Occipital lobe (tissue), 2 donors: ENCODE results near the gene SETD1A. TPM values are rescaled to one million over a fixed set of nuclear protein-coding genes. Genes with fewer than 3 reads are reported as not detected.
"Not testable (repeated sequence)": the region's sequence is repeated elsewhere in the genome, so short reads cannot be mapped to it uniquely, and the experiment has no call there.

ENCODE experiments used
- DNase-seq: peaks from one replicate; lab custom pipeline; 2025; lab: John Stamatoyannopoulos, UW
- total RNA-seq: library from RNA; depleted of rRNA; stranded (reverse); fragments of >200 nt; gene quantifications from one replicate; pipeline ENCODE4 v1.2.3, GENCODE V29; 2014

SETD1A gene
- total RNA-seq, 1 donor from 2014 or later: 1.6 TPM

DNA sequence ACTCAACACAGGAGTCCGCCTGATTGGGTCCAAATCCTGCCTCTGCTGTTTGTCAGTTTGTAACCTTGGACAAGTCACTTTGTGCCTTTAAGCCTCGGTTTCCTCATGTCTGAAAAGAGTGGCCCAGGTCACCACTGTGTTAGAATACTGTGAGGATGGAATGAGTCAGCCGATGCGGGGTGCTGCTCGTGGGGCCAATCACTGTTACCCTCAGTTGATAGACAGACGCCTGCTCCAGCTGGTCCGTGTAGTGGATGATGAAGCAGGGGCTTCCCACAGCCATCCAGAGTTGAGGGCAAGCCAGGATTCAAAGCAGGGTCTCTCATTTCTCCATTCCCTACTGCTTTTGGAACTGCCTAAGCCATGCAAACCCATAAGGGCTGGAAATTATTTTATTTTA, 28.4 kb upstream of the SETD1A start:
- no peak for DNase-seq

DNA sequence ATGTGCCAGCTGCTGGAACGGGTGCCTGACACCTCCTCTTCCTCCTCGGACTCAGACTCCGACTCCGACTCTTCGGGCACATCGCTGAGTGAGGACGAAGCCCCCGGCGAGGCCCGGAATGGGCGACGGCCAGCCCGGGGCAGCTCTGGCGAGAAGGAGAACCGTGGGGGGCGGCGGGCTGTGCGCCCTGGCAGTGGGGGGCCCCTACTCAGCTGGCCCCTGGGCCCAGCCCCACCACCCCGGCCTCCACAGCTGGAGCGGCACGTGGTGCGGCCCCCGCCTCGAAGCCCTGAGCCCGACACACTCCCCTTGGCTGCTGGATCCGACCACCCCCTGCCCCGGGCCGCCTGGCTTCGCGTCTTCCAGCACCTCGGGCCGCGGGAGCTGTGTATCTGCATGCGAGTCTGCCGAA, 27.4 kb upstream of the SETD1A start:
- no peak for DNase-seq

DNA sequence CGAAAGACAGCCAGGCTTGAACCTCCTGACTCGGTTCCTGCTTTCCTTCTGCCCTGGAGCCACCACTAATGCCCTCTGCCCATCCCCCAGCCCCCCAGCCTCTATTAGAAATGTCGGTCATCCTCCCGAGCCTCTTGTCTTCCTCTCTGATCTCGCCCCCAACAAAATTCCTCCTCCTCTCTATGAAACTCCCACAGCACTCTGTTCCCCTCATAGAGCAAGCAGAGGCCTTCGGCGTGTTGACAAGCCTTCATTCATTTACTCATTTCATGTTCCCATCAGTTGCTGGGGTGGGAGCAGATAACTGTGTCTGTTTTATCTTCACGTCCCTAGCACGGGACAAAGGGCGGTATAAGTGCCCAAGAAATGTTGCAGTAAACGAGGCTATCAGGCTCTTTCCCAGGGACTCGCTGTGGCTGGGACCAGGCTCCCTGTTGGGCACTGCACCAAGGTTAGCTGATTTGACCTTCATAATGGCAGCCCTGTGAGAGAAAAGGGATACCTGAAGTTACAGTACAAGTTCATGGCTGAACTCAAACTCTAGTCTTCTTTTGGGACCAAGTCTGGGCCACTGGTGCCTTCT, 26.4 kb upstream of the SETD1A start:
- no peak for DNase-seq

DNA sequence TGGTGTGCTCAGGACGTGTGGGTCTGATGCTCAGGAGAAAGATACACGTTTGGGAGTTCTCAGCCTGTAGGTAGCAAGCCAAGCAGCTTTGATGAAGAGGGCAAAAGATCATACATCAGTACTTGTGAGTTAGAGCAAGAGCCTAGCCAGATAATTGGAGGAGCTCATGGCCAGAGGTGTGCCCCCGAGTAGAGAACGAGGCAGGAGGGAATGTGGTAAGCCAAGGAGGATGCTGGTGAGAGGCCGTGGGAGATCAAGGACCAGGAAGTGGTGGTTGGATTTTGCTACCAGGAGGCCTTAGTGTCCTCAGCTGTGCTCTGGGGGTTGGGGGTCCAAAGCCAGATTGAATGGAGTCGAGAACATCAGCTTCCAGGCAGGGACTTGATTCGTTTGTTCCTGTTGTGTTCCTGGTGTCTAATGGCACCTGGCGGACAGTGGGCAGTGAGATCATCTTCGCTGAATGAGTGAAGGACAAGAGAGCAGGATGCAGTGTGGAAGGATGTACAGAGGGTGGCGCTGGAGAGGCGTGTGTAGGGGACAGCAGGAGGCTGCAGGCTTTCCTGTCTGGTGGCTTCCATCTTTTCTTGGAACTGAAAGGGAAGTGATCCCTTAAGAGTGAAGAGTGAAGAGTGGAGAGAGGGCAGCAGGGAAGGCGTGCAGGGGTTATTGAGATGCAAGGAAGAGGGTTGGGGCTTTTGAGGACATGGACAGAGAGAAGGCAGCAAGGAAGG, 22.6 kb upstream of the SETD1A start:
- no peak for DNase-seq

DNA sequence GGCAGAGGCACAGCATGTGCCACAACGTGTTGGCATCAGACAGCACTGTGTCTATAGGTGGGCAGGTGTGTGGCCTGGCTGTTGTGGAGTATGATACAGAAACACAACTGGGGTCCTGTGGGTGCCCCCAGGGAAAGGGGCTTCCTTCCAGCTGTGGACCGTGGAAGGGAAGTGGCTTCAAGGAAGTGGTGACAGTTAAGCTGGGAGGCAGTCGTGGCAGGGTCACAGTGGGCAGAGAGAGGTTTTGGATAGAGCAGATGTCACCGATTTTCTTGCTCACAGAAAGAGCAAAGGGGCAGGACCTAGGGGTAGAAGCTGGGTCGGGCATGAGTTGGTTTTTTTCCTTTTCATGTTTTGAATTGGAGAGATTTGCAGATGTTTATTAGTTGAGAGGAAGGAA, 19.9 kb upstream of the SETD1A start:
- DNase-seq: no peak

DNA sequence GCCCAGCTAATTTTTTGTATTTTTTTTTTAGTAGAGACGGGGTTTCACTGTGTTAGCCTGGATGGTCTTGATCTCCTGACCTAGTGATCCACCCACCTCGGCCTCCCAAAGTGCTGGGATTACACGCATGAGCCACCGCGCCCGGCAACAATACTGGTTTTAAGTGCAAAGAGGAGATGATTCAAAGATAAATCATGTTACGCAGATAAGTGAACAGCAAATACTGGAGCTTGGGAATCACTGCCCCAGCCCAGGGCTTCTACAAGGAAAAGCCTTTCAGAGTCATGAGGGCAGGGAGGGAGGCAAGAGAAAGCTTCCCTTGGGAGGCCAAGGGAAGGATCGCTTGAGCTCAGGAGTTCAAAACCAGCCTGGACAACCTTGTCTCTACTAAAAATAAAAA, 18.0 kb upstream of the SETD1A start:
- DNase-seq: not testable (repeated sequence)

DNA sequence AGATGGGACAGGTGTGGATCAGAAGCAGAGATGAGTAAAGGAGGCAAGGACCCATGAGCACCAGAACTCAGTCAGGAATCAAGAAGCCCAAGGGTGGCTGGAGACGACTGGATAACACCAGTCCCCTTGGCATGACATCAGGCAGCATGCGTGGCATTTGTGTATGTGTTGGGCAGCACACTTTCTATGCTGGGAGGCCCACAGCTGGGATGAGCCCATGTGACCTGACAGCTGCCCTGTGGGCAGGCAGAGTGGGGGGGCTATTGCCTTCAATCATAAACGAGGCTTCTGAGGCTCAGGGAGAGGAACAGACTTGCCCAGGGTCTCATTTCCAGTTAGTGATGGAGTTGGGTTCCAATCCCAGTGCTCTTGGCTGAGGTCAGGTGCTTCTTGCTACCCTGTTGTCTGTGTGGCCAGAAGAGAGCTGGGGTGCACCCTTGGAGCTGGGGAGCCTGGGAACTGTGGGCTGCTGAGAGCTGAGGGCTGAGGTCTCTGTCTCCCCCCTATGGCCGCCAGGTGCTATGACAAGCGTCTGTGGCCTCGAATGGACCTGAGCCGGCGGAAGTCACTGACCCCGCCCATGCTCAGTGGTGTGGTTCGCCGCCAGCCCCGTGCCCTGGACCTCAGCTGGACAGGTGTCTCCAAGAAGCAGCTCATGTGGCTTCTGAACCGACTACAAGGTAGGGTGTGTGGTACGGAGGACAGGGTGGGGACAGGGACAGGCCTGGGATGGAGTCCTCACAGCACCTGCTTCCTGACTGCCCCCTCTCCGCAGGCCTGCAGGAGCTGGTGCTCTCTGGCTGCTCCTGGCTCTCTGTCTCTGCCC, 15.7 kb upstream of the SETD1A start:
- peak; percentile 23 for DNase-seq

DNA sequence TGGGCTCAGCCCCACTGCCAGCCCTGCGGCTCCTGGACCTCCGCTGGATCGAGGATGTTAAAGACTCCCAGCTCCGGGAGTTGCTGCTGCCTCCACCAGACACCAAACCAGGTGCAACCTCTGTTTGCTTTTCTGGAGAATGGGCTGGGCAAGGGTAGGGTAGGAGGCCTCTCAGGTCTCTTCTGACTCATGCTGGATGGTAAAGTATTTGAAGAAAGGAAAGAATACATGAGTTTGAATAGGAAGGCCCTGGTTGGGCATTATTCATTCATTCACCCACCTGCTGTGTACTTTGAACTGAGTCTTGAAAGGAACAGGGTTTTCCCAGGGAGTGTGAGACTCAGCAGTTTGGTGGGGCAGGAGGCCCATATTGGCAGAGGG, 15.1 kb upstream of the SETD1A start:
- no peak for DNase-seq

DNA sequence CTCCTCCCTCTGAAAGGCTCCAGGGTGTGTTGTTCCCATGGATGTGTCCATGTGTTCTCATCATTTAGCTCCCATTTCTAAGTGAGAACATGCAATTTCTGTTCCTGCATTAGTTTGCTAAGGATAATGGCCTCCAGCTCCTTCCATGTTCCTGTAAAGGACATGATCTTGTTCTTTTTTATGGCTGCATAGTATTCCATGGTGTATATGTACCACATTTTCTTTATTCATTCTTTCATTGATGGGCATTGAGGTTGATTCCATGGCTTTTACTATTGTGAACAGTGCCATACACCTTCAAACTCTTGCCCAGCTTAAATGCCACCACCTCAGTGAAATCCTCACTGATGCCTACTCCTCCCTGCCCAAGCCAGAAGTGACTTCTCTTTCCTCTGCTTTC, 13.2 kb upstream of the SETD1A start:
- no peak for DNase-seq

DNA sequence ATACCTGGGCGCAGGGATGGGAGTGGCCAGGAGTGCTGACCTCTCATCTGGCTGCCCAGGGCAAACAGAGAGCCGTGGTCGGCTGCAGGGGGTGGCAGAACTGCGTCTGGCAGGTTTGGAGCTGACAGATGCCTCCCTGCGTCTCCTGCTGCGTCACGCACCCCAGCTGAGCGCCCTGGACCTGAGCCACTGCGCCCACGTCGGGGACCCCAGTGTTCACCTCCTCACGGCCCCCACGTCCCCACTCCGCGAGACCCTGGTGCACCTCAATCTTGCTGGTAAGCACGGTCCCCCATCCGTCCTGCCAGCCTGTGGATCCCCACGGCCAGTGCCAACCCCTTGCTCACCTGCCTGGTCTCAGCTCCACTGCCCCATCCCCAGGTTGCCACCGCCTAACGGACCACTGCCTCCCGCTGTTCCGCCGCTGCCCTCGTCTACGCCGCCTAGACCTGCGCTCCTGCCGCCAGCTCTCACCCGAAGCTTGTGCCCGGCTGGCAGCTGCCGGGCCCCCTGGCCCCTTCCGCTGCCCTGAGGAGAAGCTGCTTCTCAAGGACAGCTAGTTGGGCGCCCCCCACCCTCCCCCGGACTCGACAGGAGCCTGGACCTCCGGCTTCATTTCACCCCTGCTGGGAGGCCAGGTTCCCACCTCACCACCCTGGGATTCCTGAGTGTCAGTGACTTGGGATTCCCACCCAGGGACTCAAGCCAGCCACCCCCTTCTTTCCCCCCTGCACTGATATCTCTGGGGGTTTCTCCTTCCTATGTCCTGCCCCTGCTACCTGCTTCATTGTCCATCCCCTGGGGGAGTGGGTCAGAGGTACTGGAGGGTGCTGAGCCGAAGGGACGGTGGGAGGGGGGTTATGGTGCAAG, 10.6 kb upstream of the SETD1A start:
- DNase-seq: no peak

DNA sequence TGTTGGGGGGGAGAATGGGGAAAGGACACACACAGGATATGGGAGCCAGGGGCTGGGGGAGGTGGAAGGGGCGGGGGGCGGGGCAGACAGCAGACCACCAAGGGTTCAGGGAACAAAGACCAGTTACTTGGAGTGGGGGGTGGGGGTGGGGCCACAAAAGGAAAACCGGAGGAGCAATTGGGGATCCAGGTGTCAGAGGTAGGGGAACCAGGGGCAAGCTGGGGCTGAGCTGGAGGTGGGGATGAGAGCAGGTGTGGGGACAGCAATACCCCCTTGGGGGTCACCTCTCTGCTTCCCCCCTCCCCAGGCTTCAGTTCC, 10.1 kb upstream of the SETD1A start:
- DNase-seq: no peak

DNA sequence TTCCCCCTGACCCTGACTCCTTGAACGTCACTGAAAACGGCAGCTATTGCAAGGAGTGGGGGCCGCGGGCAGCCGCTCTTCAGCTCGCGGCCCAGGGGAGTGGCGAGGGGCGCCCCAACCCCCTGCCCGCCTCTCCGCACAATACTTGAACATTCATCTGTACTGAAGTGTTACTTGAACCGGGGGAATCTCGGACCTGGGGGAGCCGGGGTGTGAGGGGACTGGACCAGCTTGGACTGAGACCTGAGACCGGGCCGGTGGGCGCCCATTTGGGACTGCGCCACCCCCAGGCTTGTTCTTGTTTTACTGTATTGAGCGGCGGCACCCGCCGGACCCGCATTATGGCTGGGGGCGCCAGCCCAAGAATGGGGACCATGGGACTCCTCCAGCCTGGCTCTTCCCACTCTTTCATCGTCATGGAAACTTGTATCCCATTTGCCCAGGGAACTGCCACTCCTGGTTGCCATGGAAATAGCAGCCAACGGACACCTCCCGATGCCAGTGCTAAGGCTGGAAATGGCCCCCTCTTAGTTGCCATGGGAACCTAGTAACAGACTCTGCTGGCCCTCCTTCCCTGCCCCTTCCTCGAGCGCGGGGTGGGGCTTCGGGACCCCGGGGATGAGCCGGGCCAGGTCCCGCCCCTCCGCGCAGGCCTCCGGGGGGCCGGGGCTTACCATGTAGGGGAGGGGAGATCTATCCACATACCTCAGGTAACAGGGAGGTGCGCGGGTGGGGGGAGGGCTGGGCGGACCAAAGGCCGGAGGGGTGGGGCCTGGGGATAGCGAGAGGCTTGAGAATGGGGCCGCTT, 9.5 kb upstream of the SETD1A start:
- DNase-seq: peak; percentile 93

DNA sequence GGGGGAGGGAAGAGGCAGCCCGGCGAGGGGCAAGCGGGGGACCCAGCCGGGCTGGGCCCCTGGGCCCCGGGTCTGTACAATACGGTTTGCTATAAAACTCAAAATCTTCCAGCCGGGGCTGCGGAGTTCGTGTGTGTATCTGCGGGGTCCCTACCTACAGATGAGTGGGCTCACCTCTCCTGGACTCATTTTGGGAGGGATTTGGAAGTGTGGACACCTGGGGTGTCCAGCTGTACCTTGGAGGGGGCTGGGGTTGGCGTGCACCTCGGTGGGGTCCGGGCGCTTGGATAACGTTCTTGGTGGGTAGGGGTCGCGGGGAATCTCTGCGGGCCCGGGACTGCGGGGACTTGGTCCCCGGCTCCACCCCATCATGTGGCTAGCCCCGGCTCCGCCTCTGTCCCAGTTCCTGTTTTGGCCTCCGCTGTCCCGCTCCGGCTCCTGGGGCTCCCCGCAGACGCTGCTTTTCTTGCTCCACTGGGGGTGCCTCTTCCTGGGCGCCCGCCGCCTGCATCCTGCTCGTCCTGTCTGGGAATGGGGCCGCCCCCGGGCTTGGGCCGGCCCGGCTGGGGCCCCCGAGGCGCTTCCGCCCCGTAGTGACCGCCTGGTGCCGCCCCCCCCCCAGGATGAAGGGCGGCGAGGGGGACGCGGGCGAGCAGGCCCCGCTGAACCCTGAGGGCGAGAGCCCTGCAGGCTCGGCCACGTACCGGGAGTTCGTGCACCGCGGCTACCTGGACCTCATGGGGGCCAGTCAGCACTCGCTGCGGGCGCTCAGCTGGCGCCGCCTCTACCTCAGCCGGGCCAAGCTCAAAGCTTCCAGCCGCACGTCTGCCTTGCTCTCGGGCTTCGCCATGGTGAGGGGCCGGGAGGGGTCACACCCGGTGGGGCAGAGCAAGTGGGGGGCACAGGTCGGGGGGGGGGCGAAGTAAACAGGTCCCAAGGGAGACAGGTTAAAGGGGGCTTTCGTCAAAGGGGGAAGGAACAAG, 8.6 kb upstream of the SETD1A start, which contains the start of gene ORAI3:
Gene ORAI3, plus strand, starts transcription at position 402 of the 983 bp plus-strand sequence. Its CDS starts 222 bp downstream, at position 624.
- DNase-seq: peak; percentile 56

DNA sequence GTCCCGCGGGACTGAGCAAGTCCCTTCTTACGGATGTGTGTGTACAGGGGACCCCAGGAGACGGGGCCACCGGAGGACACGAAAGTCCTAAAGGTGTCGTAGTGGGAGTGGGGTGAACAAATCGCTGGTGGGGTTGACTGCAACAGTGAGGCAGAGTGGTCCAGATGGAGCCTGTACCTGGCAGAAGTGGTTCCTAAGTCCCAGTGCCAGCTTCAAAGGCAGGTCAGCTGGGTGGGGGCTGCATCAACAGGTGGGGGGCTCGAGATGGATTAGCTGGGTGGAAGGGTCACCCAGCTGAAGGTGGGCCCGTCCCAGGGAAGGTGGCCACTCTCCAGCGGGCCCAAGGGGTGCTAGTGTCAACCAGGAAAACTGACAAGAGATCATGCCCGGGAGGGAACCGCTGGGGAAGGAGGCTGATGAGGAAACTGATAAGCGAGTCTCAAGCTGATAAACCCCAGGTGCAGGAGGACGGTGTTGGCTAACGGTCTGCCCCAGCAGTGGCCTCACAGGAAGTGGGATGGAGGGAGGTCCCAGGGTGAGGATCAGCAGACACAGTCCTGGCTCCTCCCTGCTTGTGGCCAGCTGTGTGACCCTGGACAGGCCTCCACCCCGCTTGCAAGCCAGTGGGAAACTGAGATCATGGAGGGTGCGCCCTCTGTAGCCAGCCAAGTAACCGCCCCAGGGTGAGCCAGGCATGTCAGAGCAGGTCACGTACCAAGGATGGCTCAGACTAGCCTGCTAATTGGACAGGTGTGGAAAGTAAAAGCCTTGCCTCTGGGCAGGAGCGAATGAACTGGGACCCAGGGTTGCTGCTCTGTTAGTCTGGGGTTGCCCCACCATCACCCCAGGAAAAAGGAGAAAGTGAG, 7.7 kb upstream of the SETD1A start:
- DNase-seq: peak; percentile 31

DNA sequence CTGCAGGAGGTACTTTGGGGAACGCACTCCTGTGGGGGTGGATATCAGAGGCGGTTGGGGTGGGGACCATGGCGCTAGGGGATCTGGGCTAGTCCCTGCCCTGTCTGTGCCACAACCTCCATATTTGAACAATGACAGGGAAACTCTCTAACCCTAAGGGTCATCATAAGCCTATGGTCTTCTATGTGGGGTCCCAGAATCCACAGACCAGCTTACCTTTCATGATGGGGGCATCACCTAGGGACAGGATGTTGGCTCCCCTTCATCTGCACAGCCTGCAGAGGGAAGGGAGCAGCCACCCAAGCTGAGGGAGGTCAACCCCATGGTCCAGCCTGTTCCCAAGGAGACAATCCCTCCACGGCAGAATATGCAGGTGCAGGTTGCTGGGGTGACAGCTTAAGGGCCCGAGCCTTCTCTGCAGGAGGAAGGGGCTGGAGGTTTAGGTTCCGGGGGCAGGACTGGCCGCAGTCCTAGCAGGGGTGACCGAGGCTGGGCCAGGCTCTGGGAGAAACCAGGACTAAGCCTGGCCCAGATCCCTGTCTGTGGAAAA, 7.0 kb upstream of the SETD1A start:
- no peak for DNase-seq

DNA sequence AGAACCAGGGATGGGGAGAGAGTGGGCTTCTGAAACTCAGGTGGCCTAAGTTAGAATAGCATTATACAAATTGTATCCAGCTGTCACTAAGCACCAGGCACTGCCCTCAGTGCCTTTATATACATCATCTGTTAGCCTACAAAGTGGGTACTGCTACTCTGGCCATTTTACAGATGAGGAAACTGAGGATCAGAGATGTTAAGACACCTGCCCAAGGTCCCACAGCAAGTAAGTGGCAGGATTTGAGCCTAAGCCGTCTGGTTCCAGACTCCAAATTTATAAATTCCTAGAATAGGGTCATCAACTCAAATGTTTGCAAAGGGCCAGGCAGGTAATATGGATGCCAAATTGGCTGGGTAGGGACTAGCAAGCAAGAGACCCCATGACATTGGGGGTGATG, 6.4 kb upstream of the SETD1A start:
- no peak for DNase-seq

DNA sequence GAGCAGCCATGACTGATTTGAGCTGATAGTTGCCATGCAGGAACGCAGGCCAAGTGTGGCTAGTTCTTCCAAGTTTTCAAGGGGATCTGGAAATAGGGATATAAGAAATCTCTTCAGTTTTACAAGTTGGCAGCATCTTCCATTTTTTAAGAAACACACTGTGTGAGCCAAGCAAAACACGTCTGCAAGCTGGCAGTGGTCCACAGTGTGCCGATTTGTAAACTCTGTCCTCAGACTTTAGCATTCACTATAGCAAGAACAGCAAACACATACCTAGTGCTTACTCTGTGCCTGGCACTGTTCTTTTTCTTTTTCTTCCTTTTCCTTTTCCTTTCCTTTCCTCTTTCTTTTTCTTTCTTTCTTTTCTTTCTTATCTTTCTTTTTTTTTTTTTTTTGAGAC, 5.8 kb upstream of the SETD1A start:
- no peak for DNase-seq

DNA sequence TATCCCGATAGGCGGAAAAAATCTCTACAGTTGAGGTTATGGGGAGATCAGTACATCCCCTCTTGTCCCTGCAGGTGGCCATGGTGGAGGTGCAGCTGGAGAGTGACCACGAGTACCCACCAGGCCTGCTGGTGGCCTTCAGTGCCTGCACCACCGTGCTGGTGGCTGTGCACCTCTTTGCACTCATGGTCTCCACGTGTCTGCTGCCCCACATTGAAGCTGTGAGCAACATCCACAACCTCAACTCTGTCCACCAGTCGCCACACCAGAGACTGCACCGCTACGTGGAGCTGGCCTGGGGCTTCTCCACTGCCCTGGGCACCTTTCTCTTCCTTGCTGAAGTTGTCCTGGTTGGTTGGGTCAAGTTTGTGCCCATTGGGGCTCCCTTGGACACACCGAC, 4.4 kb upstream of the SETD1A start:
- DNase-seq: no peak
